Gastroesophageal sphincter (tissue), 3 donors: ENCODE data around the gene MACROD2.

Experiments used
- EP300 ChIP-seq: sonication (generic); formaldehyde crosslinking; IDR thresholded peaks from one replicate; pipeline ENCODE4 v1.6.1; 2017; ENCODE audit warnings: antibody characterized with exemption, mild to moderate bottlenecking
- POLR2A ChIP-seq, 2 donors: fragments of 450-650 bp; IDR thresholded peaks; one replicate each; pipeline ENCODE4 v1.6.1; 2017; ENCODE audit warnings: antibody characterized with exemption in 2 of 2, mild to moderate bottlenecking in 2 of 2, moderate library complexity in 1 of 2
- POLR2AphosphoS5 ChIP-seq: sonication (generic); formaldehyde crosslinking; IDR thresholded peaks from one replicate; pipeline ENCODE4 v1.6.1; 2017; ENCODE audit warnings: antibody characterized with exemption
- TF ChIP-seq, protein P1 (sequence below), 4 experiments: fragments of 200-600 bp in 2 of 4; fragments of 450-650 bp in 2 of 4; sonication (generic) in 1 of 4; IDR thresholded peaks; one replicate each; pipeline ENCODE4 v1.5.1; 2017 to 2019; ENCODE audit warnings: antibody characterized with exemption in 4 of 4, mild to moderate bottlenecking in 2 of 4, moderate library complexity in 2 of 4

DNA sequence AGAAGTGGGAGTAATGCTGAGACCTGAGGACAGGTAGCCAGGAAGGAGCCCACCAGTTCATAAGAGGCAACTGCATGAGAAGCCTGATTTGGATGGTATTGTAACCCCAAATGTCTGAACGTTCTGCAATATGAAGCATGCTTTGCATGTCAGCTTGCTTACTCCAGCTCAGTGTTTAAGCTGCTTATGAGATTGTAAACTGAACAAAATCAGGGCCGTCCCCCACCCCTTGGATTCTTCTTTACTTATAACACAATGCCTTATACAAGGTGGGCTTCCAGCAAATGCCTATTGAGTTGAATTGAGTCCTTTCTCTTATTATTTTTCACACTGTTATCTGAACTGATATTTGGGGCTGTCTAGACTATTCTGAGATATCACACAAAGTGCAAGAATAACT is 1816.6 kb downstream of the MACROD2 start:
- TF ChIP-seq, protein P1, sequence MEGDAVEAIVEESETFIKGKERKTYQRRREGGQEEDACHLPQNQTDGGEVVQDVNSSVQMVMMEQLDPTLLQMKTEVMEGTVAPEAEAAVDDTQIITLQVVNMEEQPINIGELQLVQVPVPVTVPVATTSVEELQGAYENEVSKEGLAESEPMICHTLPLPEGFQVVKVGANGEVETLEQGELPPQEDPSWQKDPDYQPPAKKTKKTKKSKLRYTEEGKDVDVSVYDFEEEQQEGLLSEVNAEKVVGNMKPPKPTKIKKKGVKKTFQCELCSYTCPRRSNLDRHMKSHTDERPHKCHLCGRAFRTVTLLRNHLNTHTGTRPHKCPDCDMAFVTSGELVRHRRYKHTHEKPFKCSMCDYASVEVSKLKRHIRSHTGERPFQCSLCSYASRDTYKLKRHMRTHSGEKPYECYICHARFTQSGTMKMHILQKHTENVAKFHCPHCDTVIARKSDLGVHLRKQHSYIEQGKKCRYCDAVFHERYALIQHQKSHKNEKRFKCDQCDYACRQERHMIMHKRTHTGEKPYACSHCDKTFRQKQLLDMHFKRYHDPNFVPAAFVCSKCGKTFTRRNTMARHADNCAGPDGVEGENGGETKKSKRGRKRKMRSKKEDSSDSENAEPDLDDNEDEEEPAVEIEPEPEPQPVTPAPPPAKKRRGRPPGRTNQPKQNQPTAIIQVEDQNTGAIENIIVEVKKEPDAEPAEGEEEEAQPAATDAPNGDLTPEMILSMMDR (IDR thresholded peaks at IDR 0.05) = no peak
- TF ChIP-seq EP300 (no peak), POLR2A (IDR thresholded peaks at IDR 0.05) (no peak), POLR2AphosphoS5 (no peak)
